Measurements from ENCODE around the gene PCP4L1. TPM values are rescaled to one million over a fixed set of nuclear protein-coding genes. Genes with fewer than 3 reads are reported as not detected.
"Not testable (repeated sequence)": the region's sequence is repeated elsewhere in the genome, so short reads cannot be mapped to it uniquely, and the experiment has no call there.

The PCP4L1 gene
- total RNA-seq, 1 experiment from 2014 or later: 2.5 TPM

GRCh38 chr1:161242313-161242712, 16.2 kb upstream of the PCP4L1 start:
- intact Hi-C loops (cut with micrococcal nuclease; ENCODE audit: unreplicated experiment): no loop called here
- Mint-ChIP-seq H3K4me3 (ENCODE audit: unreplicated experiment) (no peak overlapping the region), H3K9me3 (ENCODE audit: unreplicated experiment) (no peaks in the 10 kb centered on the region), H3K36me3 (ENCODE audit: insufficient read depth, unreplicated experiment) (no peaks in the 10 kb centered on the region), H3K27me3 (ENCODE audit: insufficient read depth, unreplicated experiment) (no peaks in the 10 kb centered on the region), H3K4me1 (ENCODE audit: low read depth, unreplicated experiment) (peaks cover 16% of the 10 kb centered on the region), H3K27ac (ENCODE audit: unreplicated experiment) (no peak overlapping the region)
- no peak overlapping the region for H3K4me3 ChIP-seq (ENCODE audit: low read depth, low read length)
- POLR2A ChIA-PET: no interaction called here
- peaks cover 13% of the 10 kb centered on the region for H3K4me1 ChIP-seq
- no peak for TF ChIP-seq CTCF (IDR thresholded peaks at IDR 0.05; ENCODE audit: insufficient read depth in 1 of 2, low read depth in 1 of 2, low read length in 1 of 2, severe bottlenecking in 1 of 2, unreplicated experiment in 1 of 2)
- H3K27me3 ChIP-seq (replicated peaks; ENCODE audit: control insufficient read depth, insufficient read depth, low read length): no peaks in the 10 kb centered on the region
- DNase-seq: no peak
- CTCF ChIA-PET: interaction anchor here (1.7 kb wide), 1 partner anchor 49 kb away, joined by 5 read pairs; no protein-coding TSS in a partner anchor
- no TSS peak for BruUV-seq (replicated peaks)
- no peaks in the 10 kb centered on the region for H3K9me3 ChIP-seq
- no peaks in the 10 kb centered on the region for H3K36me3 ChIP-seq (ENCODE audit: control insufficient read depth, insufficient read depth, low read length)

GRCh38 chr1:161244888-161245287, 13.7 kb upstream of the PCP4L1 start:
- Mint-ChIP-seq H3K4me3 (ENCODE audit: unreplicated experiment) (no peak overlapping the region), H3K27me3 (ENCODE audit: insufficient read depth, unreplicated experiment) (no peaks in the 10 kb centered on the region), H3K4me1 (ENCODE audit: low read depth, unreplicated experiment) (peaks cover 16% of the 10 kb centered on the region), H3K36me3 (ENCODE audit: insufficient read depth, unreplicated experiment) (no peaks in the 10 kb centered on the region), H3K9me3 (ENCODE audit: unreplicated experiment) (no peaks in the 10 kb centered on the region), H3K27ac (ENCODE audit: unreplicated experiment) (no peak overlapping the region)
- no peaks in the 10 kb centered on the region for H3K9me3 ChIP-seq
- no peak for DNase-seq
- intact Hi-C loops (cut with micrococcal nuclease; ENCODE audit: unreplicated experiment): no loop called here
- no peak overlapping the region for H3K4me3 ChIP-seq (ENCODE audit: low read depth, low read length)
- no peak for TF ChIP-seq CTCF (IDR thresholded peaks at IDR 0.05; ENCODE audit: insufficient read depth in 1 of 2, low read depth in 1 of 2, low read length in 1 of 2, severe bottlenecking in 1 of 2, unreplicated experiment in 1 of 2)
- H3K27me3 ChIP-seq (replicated peaks; ENCODE audit: control insufficient read depth, insufficient read depth, low read length): no peaks in the 10 kb centered on the region
- ChIA-PET POLR2A (no interaction called here), CTCF (no interaction called here)
- BruUV-seq (replicated peaks): no TSS peak
- H3K4me1 ChIP-seq: 0 out of 2 replicates have a peak, but pooled peaks cover 7% of the 10 kb centered on the region
- H3K36me3 ChIP-seq (ENCODE audit: control insufficient read depth, insufficient read depth, low read length): no peaks in the 10 kb centered on the region

GRCh38 chr1:161250100-161250499, 8.4 kb upstream of the PCP4L1 start:
- H3K27me3 ChIP-seq (replicated peaks; ENCODE audit: control insufficient read depth, insufficient read depth, low read length); POLR2A ChIA-PET; H3K9me3 Mint-ChIP-seq (ENCODE audit: unreplicated experiment); H3K27ac Mint-ChIP-seq (ENCODE audit: unreplicated experiment); H3K36me3 ChIP-seq (ENCODE audit: control insufficient read depth, insufficient read depth, low read length); H3K27me3 Mint-ChIP-seq (ENCODE audit: insufficient read depth, unreplicated experiment); H3K36me3 Mint-ChIP-seq (ENCODE audit: insufficient read depth, unreplicated experiment); DNase-seq; intact Hi-C loops (cut with micrococcal nuclease; ENCODE audit: unreplicated experiment); H3K4me3 Mint-ChIP-seq (ENCODE audit: unreplicated experiment); H3K4me1 Mint-ChIP-seq (ENCODE audit: low read depth, unreplicated experiment); H3K4me1 ChIP-seq; BruUV-seq (replicated peaks); H3K4me3 ChIP-seq (ENCODE audit: low read depth, low read length); H3K9me3 ChIP-seq: not testable (repeated sequence)
- CTCF ChIA-PET: interaction anchor here (0.7 to 1.1 kb wide), 3 partner anchors 19 to 44 kb away, joined by 3 to 5 read pairs (median 4); no protein-coding TSS in a partner anchor

DNA sequence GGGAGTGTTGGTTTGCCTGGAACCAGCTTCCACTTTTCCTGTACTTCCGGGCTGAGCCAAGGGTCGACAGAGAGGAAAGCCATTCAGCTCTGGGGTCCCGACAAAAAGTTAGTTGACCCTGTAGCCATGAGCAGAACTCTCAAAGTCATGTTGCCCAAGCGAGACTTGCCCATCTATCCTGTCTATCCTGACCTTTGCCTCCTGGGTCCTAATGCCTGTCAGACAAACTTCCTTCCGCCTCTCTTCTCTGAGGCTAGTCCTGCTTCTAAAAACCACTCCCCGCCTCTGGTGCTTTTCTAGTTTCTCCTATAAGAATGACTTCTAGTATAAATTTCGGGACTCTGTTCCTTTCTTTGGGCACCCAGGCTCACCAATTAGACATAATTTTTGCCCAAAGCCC, 7.7 kb upstream of the PCP4L1 start:
- TF ChIP-seq CTCF (IDR thresholded peaks at IDR 0.05; ENCODE audit: insufficient read depth in 1 of 2, low read depth in 1 of 2, low read length in 1 of 2, severe bottlenecking in 1 of 2, unreplicated experiment in 1 of 2): no peak
- H3K4me1 ChIP-seq: no peaks in the 10 kb centered on the region
- no peaks in the 10 kb centered on the region for H3K27me3 Mint-ChIP-seq (ENCODE audit: insufficient read depth, unreplicated experiment)
- peaks cover 5% of the 10 kb centered on the region for H3K4me1 Mint-ChIP-seq (ENCODE audit: low read depth, unreplicated experiment)
- H3K36me3 Mint-ChIP-seq (ENCODE audit: insufficient read depth, unreplicated experiment): no peaks in the 10 kb centered on the region
- no peaks in the 10 kb centered on the region for H3K9me3 ChIP-seq
- no TSS peak for BruUV-seq (replicated peaks)
- no peak overlapping the region for H3K27ac Mint-ChIP-seq (ENCODE audit: unreplicated experiment)
- intact Hi-C loops (cut with micrococcal nuclease; ENCODE audit: unreplicated experiment): no loop called here
- peaks cover 7% of the 10 kb centered on the region for H3K9me3 Mint-ChIP-seq (ENCODE audit: unreplicated experiment)
- no peaks in the 10 kb centered on the region for H3K27me3 ChIP-seq (replicated peaks; ENCODE audit: control insufficient read depth, insufficient read depth, low read length)
- no peak overlapping the region for H3K4me3 ChIP-seq (ENCODE audit: low read depth, low read length)
- ChIA-PET CTCF (no interaction called here), POLR2A (no interaction called here)
- no peak overlapping the region for H3K4me3 Mint-ChIP-seq (ENCODE audit: unreplicated experiment)
- no peak for DNase-seq
- H3K36me3 ChIP-seq (ENCODE audit: control insufficient read depth, insufficient read depth, low read length): no peaks in the 10 kb centered on the region
